Testis (tissue), 2 donors: Measurements from ENCODE around the gene CTTNBP2.

Source experiments
- CTCF ChIP-seq, 3 experiments: fragments of 450-650 bp in 2 of 3; fragments of 200-600 bp in 1 of 3; sonication (generic) in 1 of 3; IDR thresholded peaks; one replicate each; pipeline ENCODE4 v1.5.1; 2016 to 2019; ENCODE audit warnings: antibody characterized with exemption in 3 of 3, mild to moderate bottlenecking in 2 of 3, moderate library complexity in 1 of 3
- POLR2A ChIP-seq: fragments of 450-650 bp; IDR thresholded peaks from one replicate; pipeline ENCODE4 v1.6.1; 2017; ENCODE audit warnings: antibody characterized with exemption, mild to moderate bottlenecking, moderate library complexity

- TF ChIP-seq CTCF (IDR thresholded peaks at IDR 0.05) (no peak), POLR2A (no peak)
These were observed 155.9 kb downstream of the CTTNBP2 start for GRCh38 chr7:117717357-117717756.
